GM12875 (cell line): ENCODE measurements around the gene STRA6.

Source experiments
- H3K4me3 ChIP-seq: one replicate; pipeline ENCODE4 v1.5.1; 2011; ENCODE audit warnings: low read depth, low read length, control low read depth
- TF ChIP-seq, protein P1 (sequence below): IDR thresholded peaks from 2 replicates; pipeline ENCODE4 v1.5.1; 2011; ENCODE audit warnings: low read depth, mild to moderate bottlenecking, control low read depth, inconsistent platforms, low read length, moderate library complexity, borderline replicate concordance; ENCODE audit not compliant: insufficient read depth

The STRA6 gene

DNA sequence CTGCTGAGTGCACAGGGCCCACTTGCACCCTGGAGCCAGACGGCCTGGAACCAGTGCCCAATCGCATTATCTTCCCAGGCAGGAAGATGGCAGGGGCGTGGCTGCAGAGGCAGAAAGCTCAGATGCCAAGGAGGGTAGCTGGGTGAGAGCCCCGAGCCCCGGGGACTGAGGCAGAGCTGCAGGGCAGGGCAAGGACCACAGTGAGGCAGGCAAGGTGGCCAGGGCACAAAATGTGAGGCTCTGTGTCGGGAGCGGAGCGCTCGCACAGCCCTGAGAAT is 31.9 kb upstream of the STRA6 start:
- H3K4me3 ChIP-seq, result no peak overlapping the region
- TF ChIP-seq, protein P1, sequence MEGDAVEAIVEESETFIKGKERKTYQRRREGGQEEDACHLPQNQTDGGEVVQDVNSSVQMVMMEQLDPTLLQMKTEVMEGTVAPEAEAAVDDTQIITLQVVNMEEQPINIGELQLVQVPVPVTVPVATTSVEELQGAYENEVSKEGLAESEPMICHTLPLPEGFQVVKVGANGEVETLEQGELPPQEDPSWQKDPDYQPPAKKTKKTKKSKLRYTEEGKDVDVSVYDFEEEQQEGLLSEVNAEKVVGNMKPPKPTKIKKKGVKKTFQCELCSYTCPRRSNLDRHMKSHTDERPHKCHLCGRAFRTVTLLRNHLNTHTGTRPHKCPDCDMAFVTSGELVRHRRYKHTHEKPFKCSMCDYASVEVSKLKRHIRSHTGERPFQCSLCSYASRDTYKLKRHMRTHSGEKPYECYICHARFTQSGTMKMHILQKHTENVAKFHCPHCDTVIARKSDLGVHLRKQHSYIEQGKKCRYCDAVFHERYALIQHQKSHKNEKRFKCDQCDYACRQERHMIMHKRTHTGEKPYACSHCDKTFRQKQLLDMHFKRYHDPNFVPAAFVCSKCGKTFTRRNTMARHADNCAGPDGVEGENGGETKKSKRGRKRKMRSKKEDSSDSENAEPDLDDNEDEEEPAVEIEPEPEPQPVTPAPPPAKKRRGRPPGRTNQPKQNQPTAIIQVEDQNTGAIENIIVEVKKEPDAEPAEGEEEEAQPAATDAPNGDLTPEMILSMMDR, result no peak

- TF ChIP-seq, protein P1, result no peak
These were observed 31.4 kb upstream of the STRA6 start for GRCh38 chr15:74233851-74234597.

DNA sequence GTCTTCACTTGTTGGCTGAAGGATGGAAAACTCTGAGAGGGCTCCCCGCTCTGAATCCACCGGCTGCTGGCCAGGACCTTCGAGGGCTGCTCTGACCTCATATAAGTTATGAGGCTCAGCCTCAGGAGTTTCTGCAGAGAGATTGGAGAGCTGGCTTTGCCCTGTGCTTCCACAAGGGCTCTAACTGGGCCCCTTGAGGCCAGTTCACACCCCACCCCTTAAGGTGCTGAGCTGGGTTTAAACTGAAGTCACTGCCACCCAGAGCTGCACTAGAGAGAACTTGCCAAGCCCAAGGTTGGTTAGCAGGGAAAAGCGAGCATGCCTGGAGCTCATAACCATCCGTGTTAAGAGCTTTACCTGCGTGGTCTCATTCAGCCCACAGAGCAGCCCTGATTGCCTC is 30.8 kb upstream of the STRA6 start:
- no peak overlapping the region for H3K4me3 ChIP-seq
- TF ChIP-seq, protein P1, result no peak

More at GRCh38 chr15:74233851-74234597, 31.4 kb upstream of the STRA6 start:
- H3K4me3 ChIP-seq, result no peak overlapping the region

GRCh38 chr15:74231475-74231874 is 28.9 kb upstream of the STRA6 start:
- no peak overlapping the region for H3K4me3 ChIP-seq
- TF ChIP-seq, protein P1, result no peak

DNA sequence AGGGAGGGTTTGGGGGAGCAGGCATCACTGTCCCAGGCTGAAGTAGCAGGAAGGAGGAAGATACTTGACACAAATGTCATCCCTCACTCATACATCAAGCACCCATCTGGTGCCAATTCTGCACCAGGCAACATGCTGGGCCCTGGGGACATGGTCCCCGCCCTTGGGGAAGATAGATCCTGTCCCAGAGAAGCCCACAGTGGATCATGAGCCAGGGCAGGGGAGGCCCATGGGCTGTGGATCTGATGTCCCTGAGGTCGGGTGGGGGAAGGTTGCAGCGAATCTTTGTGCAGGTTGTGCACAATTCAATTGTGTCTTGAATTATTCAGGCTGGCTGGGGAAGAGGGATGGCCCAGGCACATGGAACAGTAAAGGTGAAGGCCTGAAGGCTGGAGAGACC is 27.1 kb upstream of the STRA6 start:
- H3K4me3 ChIP-seq, result no peak overlapping the region
- TF ChIP-seq, protein P1, result no peak

DNA sequence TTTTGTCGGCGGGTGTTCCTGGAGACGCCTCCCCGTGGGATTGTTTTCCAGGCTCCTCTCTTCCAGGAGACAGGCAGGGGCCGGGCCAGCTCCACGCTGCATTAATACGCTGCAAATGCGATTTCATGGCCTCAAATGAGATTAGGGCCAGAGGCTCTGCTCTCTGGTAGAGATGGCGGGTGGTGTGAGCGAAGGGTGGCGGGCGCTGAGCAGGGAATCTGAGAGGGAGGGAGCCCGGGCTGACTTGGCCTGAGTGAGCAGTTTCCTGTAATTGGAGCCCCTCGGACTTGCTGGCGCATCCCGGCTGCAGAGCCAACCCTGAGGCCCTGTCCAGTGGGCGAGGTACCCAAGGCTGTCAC is 26.1 kb upstream of the STRA6 start:
- TF ChIP-seq, protein P1, result no peak

GRCh38 chr15:74227968-74228722 is 25.6 kb upstream of the STRA6 start:
- H3K4me3 ChIP-seq, result no peak overlapping the region
- TF ChIP-seq, protein P1, result no peak

More for the DNA sequence above, 26.1 kb upstream of the STRA6 start:
- H3K4me3 ChIP-seq, result no peak overlapping the region
